GM23338 (cell line): Measurements from ENCODE around the gene KARS1. TPM values are rescaled to one million over a fixed set of nuclear protein-coding genes. Genes with fewer than 3 reads are reported as not detected.

Experiments
- ATAC-seq: fragments of 200-7000 bp; cut with Tn5 transposase; 3 replicates; pipeline ENCODE4 v1.9.1; 2020
- DNase-seq: peaks from one replicate; pipeline ENCODE4 v3.0.0-alpha.2; 2015; ENCODE audit warnings: low spot score
- H2AFZ ChIP-seq: fragments of 200-600 bp; sonication (generic); 2 replicates; pipeline ENCODE4 v1.8.0; 2016; ENCODE audit warnings: antibody characterized with exemption, mild to moderate bottlenecking, moderate library complexity
- H3F3A ChIP-seq: fragments of 200-600 bp; sonication (generic); replicated peaks from 2 replicates; pipeline ENCODE4 v1.8.0; 2017; ENCODE audit warnings: antibody characterized with exemption, mixed run types, low read depth
- H3K27ac ChIP-seq: fragments of 200-600 bp; sonication (generic); 2 replicates; pipeline ENCODE4 v1.6.1; 2016; ENCODE audit warnings: low read depth
- H3K27me3 ChIP-seq: fragments of 200-600 bp; sonication (generic); 2 replicates; pipeline ENCODE4 v1.8.0; 2016; ENCODE audit warnings: mild to moderate bottlenecking, mixed run types, moderate library complexity; ENCODE audit not compliant: insufficient read depth
- H3K36me3 ChIP-seq: fragments of 200-600 bp; sonication (generic); 2 replicates; pipeline ENCODE4 v1.8.0; 2016; ENCODE audit warnings: mild to moderate bottlenecking; ENCODE audit not compliant: insufficient read depth
- H3K4me1 ChIP-seq: fragments of 200-600 bp; sonication (generic); 2 replicates; pipeline ENCODE4 v1.8.0; 2016; ENCODE audit warnings: mild to moderate bottlenecking, moderate library complexity; ENCODE audit not compliant: insufficient read depth
- H3K4me2 ChIP-seq: fragments of 200-600 bp; sonication (generic); 2 replicates; pipeline ENCODE4 v1.7.1; 2017; ENCODE audit warnings: mixed run types
- H3K4me3 ChIP-seq: fragments of 200-600 bp; sonication (generic); 2 replicates; pipeline ENCODE4 v1.6.1; 2016; ENCODE audit warnings: mixed run types
- H3K79me2 ChIP-seq: fragments of 200-600 bp; sonication (generic); replicated peaks from 2 replicates; pipeline ENCODE4 v1.8.0; 2017; ENCODE audit warnings: mild to moderate bottlenecking; ENCODE audit not compliant: insufficient read depth
- H3K9me2 ChIP-seq: fragments of 200-600 bp; sonication (generic); 2 replicates; pipeline ENCODE4 v1.8.0; 2017; ENCODE audit not compliant: insufficient read depth
- H4K20me1 ChIP-seq: fragments of 200-600 bp; sonication (generic); replicated peaks from 2 replicates; pipeline ENCODE4 v1.8.0; 2017; ENCODE audit warnings: mild to moderate bottlenecking; ENCODE audit not compliant: insufficient read depth
- H3K27ac Mint-ChIP-seq: 2 replicates; pipeline ENCODE4 v1.8.0; 2020; ENCODE audit warnings: inconsistent platforms, mild to moderate bottlenecking, moderate library complexity, mixed read lengths
- H3K27me3 Mint-ChIP-seq: 3 replicates; pipeline ENCODE4 v1.8.0; 2022; ENCODE audit warnings: low read depth, mild to moderate bottlenecking, moderate library complexity, mixed read lengths, inconsistent platforms; ENCODE audit not compliant: insufficient read depth, poor library complexity
- H3K36me3 Mint-ChIP-seq: 3 replicates; pipeline ENCODE4 v1.8.0; 2021; ENCODE audit warnings: low read depth, mild to moderate bottlenecking, inconsistent platforms, moderate library complexity, mixed read lengths
- H3K4me1 Mint-ChIP-seq: 3 replicates; pipeline ENCODE4 v1.8.0; 2020; ENCODE audit warnings: mild to moderate bottlenecking, inconsistent platforms, mixed read lengths
- H3K4me3 Mint-ChIP-seq: 3 replicates; pipeline ENCODE4 v1.8.0; 2021; ENCODE audit warnings: moderate library complexity, mild to moderate bottlenecking, inconsistent platforms, mixed read lengths
- H3K9me3 Mint-ChIP-seq: 3 replicates; pipeline ENCODE4 v1.8.0; 2020; ENCODE audit warnings: moderate library complexity, mild to moderate bottlenecking, inconsistent platforms, mixed read lengths
- CREB1 ChIP-seq: fragments of 250-450 bp; sonication (Bioruptor Pico); IDR thresholded peaks from 2 replicates; pipeline ENCODE4 v1.5.0; 2020; ENCODE audit warnings: low read depth, mild to moderate bottlenecking, moderate library complexity
- CTCF ChIP-seq, 2 experiments: fragments of 200-600 bp in 1 of 2; sonication (generic) in 1 of 2; conservative IDR thresholded peaks; 2 replicates each; pipeline versions ENCODE4 v1.5.1 to v1.6.1; 2016 to 2017; ENCODE audit warnings: antibody characterized with exemption in 2 of 2, low read depth in 2 of 2, mild to moderate bottlenecking in 2 of 2, moderate library complexity in 1 of 2
- EZH2 ChIP-seq: fragments of 200-600 bp; sonication (generic); IDR thresholded peaks from one replicate; pipeline ENCODE4 v1.8.0; 2017; ENCODE audit warnings: antibody characterized with exemption, mild to moderate bottlenecking, low read depth; ENCODE audit not compliant: unreplicated experiment
- EZH2phosphoT487 ChIP-seq: fragments of 200-600 bp; sonication (generic); IDR thresholded peaks from one replicate; pipeline ENCODE4 v1.8.1; 2018; ENCODE audit warnings: antibody characterized with exemption; ENCODE audit not compliant: unreplicated experiment
- JUNB ChIP-seq: IDR thresholded peaks from one replicate; pipeline ENCODE4 v1.6.1; 2016; ENCODE audit warnings: antibody characterized with exemption; ENCODE audit not compliant: unreplicated experiment
- NANOG ChIP-seq: IDR thresholded peaks from 2 replicates; pipeline ENCODE4 v1.6.1; 2016; ENCODE audit warnings: antibody characterized with exemption, borderline replicate concordance
- POLR2AphosphoS5 ChIP-seq: IDR thresholded peaks from 2 replicates; pipeline ENCODE4 v1.6.1; 2016; ENCODE audit warnings: antibody characterized with exemption, low read depth
- REST ChIP-seq: IDR thresholded peaks from one replicate; pipeline ENCODE4 v1.6.1; 2018; ENCODE audit warnings: antibody characterized with exemption; ENCODE audit not compliant: unreplicated experiment
- STAT1 ChIP-seq: IDR thresholded peaks from one replicate; pipeline ENCODE4 v1.6.1; 2016; ENCODE audit warnings: antibody characterized with exemption; ENCODE audit not compliant: unreplicated experiment
- ZNF114 ChIP-seq: fragments of 250-450 bp; sonication (Bioruptor Pico); IDR thresholded peaks from 2 replicates; pipeline ENCODE4 v1.5.0; 2020; ENCODE audit warnings: mild to moderate bottlenecking, moderate library complexity
- ZNF331 ChIP-seq: fragments of 250-450 bp; sonication (Bioruptor Pico); IDR thresholded peaks from 2 replicates; pipeline ENCODE4 v1.5.0; 2020; ENCODE audit warnings: low read depth, mild to moderate bottlenecking, moderate library complexity
- polyA plus RNA-seq: library from polyadenylated mRNA; unstranded; fragments of >200 nt; fragmentation: Nextera tagmentation; extraction: Ambion mirVana; gene quantifications from 2 replicates; pipeline ENCODE4 v1.2.1, GENCODE V29; 2016
- total RNA-seq: library from RNA; depleted of rRNA; stranded (reverse); fragments of >200 nt; shearing (Covaris generic); gene quantifications from 2 replicates; pipeline ENCODE4 v1.2.3, GENCODE V29; 2014
- TF ChIP-seq, protein P1 (sequence below): IDR thresholded peaks from 2 replicates; pipeline ENCODE4 v1.6.1; 2016; ENCODE audit warnings: antibody characterized with exemption
- TF ChIP-seq, protein P2 (sequence below): fragments of 250-450 bp; sonication (Bioruptor Pico); IDR thresholded peaks from 2 replicates; pipeline ENCODE4 v1.5.0; 2020; ENCODE audit warnings: mild to moderate bottlenecking, moderate library complexity

The KARS1 gene
- total and polyA plus RNA-seq, 2 experiments from 2014 or later, result 220 to 229 TPM

DNA sequence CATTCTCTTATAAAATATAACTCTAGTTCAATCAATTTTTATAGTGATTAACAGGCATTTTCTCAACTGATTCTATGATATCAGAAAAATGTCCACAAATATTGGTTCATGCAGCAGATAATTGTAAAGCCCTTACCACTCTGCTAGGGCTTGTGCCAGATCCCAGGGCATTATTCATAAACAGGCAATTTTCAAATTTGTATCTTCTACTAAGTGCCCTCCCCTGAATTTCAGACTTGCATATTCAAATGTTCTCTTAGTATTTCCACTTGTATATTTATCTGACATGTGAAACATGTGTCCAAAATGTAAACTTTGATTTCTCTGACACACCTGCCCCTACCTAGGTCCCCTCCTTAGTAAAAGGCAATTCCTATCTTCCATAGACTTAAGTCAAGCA, 20.0 kb upstream of the KARS1 start:
- H3F3A ChIP-seq, result no peaks in the 10 kb centered on the region
- no peak overlapping the region for H3K4me3 Mint-ChIP-seq
- no peak overlapping the region for H2AFZ ChIP-seq
- H3K4me2 ChIP-seq, result no peak overlapping the region
- no peak for TF ChIP-seq ZNF114 (CRISPR knock-in tag)
- TF ChIP-seq POLR2AphosphoS5, result no peak
- no peak for TF ChIP-seq EZH2
- TF ChIP-seq CTCF (conservative IDR thresholded peaks at IDR 0.05; ENCODE audit: low read depth in 2 of 2), result no peak
- no peak for TF ChIP-seq CREB1 (CRISPR knock-in tag)
- TF ChIP-seq, protein P1, sequence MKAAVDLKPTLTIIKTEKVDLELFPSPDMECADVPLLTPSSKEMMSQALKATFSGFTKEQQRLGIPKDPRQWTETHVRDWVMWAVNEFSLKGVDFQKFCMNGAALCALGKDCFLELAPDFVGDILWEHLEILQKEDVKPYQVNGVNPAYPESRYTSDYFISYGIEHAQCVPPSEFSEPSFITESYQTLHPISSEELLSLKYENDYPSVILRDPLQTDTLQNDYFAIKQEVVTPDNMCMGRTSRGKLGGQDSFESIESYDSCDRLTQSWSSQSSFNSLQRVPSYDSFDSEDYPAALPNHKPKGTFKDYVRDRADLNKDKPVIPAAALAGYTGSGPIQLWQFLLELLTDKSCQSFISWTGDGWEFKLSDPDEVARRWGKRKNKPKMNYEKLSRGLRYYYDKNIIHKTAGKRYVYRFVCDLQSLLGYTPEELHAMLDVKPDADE, result no peak
- no peak for TF ChIP-seq EZH2phosphoT487
- TF ChIP-seq REST, result no peak
- no peak for TF ChIP-seq JUNB
- no peak for TF ChIP-seq ZNF331
- TF ChIP-seq, protein P2, sequence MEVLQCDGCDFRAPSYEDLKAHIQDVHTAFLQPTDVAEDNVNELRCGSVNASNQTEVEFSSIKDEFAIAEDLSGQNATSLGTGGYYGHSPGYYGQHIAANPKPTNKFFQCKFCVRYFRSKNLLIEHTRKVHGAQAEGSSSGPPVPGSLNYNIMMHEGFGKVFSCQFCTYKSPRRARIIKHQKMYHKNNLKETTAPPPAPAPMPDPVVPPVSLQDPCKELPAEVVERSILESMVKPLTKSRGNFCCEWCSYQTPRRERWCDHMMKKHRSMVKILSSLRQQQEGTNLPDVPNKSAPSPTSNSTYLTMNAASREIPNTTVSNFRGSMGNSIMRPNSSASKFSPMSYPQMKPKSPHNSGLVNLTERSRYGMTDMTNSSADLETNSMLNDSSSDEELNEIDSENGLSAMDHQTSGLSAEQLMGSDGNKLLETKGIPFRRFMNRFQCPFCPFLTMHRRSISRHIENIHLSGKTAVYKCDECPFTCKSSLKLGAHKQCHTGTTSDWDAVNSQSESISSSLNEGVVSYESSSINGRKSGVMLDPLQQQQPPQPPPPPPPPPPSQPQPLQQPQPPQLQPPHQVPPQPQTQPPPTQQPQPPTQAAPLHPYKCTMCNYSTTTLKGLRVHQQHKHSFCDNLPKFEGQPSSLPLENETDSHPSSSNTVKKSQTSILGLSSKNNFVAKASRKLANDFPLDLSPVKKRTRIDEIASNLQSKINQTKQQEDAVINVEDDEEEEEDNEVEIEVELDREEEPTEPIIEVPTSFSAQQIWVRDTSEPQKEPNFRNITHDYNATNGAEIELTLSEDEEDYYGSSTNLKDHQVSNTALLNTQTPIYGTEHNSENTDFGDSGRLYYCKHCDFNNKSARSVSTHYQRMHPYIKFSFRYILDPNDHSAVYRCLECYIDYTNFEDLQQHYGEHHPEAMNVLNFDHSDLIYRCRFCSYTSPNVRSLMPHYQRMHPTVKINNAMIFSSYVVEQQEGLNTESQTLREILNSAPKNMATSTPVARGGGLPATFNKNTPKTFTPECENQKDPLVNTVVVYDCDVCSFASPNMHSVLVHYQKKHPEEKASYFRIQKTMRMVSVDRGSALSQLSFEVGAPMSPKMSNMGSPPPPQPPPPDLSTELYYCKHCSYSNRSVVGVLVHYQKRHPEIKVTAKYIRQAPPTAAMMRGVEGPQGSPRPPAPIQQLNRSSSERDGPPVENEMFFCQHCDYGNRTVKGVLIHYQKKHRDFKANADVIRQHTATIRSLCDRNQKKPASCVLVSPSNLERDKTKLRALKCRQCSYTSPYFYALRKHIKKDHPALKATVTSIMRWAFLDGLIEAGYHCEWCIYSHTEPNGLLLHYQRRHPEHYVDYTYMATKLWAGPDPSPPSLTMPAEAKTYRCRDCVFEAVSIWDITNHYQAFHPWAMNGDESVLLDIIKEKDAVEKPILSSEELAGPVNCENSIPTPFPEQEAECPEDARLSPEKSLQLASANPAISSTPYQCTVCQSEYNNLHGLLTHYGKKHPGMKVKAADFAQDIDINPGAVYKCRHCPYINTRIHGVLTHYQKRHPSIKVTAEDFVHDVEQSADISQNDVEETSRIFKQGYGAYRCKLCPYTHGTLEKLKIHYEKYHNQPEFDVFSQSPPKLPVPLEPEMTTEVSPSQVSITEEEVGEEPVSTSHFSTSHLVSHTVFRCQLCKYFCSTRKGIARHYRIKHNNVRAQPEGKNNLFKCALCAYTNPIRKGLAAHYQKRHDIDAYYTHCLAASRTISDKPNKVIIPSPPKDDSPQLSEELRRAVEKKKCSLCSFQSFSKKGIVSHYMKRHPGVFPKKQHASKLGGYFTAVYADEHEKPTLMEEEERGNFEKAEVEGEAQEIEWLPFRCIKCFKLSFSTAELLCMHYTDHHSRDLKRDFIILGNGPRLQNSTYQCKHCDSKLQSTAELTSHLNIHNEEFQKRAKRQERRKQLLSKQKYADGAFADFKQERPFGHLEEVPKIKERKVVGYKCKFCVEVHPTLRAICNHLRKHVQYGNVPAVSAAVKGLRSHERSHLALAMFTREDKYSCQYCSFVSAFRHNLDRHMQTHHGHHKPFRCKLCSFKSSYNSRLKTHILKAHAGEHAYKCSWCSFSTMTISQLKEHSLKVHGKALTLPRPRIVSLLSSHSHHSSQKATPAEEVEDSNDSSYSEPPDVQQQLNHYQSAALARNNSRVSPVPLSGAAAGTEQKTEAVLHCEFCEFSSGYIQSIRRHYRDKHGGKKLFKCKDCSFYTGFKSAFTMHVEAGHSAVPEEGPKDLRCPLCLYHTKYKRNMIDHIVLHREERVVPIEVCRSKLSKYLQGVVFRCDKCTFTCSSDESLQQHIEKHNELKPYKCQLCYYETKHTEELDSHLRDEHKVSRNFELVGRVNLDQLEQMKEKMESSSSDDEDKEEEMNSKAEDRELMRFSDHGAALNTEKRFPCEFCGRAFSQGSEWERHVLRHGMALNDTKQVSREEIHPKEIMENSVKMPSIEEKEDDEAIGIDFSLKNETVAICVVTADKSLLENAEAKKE, result no peak
- TF ChIP-seq STAT1, result no peak
- no peak for TF ChIP-seq NANOG
- H3K9me3 Mint-ChIP-seq, result peaks cover 48% of the 10 kb centered on the region
- no peaks in the 10 kb centered on the region for H3K79me2 ChIP-seq
- ATAC-seq, result no peak
- no peak overlapping the region for H3K27ac Mint-ChIP-seq
- no peak overlapping the region for H3K27ac ChIP-seq
- peaks cover 4% of the 10 kb centered on the region for H3K27me3 Mint-ChIP-seq
- no peak for DNase-seq
- no peaks in the 10 kb centered on the region for H3K4me1 Mint-ChIP-seq
- H3K27me3 ChIP-seq, result no peaks in the 10 kb centered on the region
- H3K4me1 ChIP-seq, result no peaks in the 10 kb centered on the region
- H3K36me3 ChIP-seq, result no peaks in the 10 kb centered on the region
- no peaks in the 10 kb centered on the region for H3K9me2 ChIP-seq
- no peak overlapping the region for H3K4me3 ChIP-seq
- no peaks in the 10 kb centered on the region; the same call in 1 of the 3 replicates for H3K36me3 Mint-ChIP-seq
- no peaks in the 10 kb centered on the region for H4K20me1 ChIP-seq
